Endothelial cell of umbilical vein (primary cell): ENCODE results near the gene RANBP3L. TPM values are rescaled to one million over a fixed set of nuclear protein-coding genes. Genes with fewer than 3 reads are reported as not detected.

Source experiments
- BruUV-seq: library from RNA; stranded (reverse); fragments of 400-500 nt; replicated peaks from 2 replicates; lab custom pipeline; 2021; lab: Mats Ljungman, UMichigan
- CTCF ChIA-PET: fragments of 300-600, 350-600 bp; sonication (Branson Sonifier 250); formaldehyde crosslinking; loops from one replicate; lab custom pipeline; 2021; ENCODE audit warnings: antibody characterized with exemption, inconsistent platforms; lab: Charles Lee
- POLR2A ChIA-PET: fragments of 300-600, 350-600 bp; sonication (Branson Sonifier 250); formaldehyde crosslinking; loops from one replicate; lab custom pipeline; 2021; ENCODE audit warnings: antibody characterized with exemption, inconsistent platforms; lab: Charles Lee
- DNase-seq: peaks from one replicate; pipeline ENCODE4 v3.0.0-alpha.2; 2011; ENCODE audit warnings: low read depth, low spot score
- FAIRE-seq: peaks from 2 replicates; lab custom pipeline; 2011; peaks lifted over from hg19 to GRCh38; lab: Jason Lieb, UNC
- H2AFZ ChIP-seq: 2 replicates; pipeline ENCODE4 v1.6.0; 2012; ENCODE audit warnings: low read depth, low read length, control low read depth, inconsistent platforms
- H3K27ac ChIP-seq: 2 replicates; pipeline ENCODE4 v1.5.1; 2011; ENCODE audit warnings: low read depth, mild to moderate bottlenecking, control low read depth, low read length, moderate library complexity; ENCODE audit not compliant: insufficient read depth
- H3K27me3 ChIP-seq, 2 experiments: 2 replicates each; pipeline versions ENCODE4 v1.6.0 to v1.6.1; 2011; ENCODE audit warnings: low read length in 2 of 2, mixed read lengths in 1 of 2; ENCODE audit not compliant: control insufficient read depth in 2 of 2, insufficient read depth in 2 of 2
- H3K36me3 ChIP-seq, 2 experiments: 2 replicates in 1 of 2; 3 replicates in 1 of 2; pipeline ENCODE4 v1.5.1; 2011; ENCODE audit warnings: low read length in 2 of 2, mild to moderate bottlenecking in 1 of 2, moderate library complexity in 1 of 2; ENCODE audit not compliant: control insufficient read depth in 2 of 2, insufficient read depth in 2 of 2; ENCODE audit errors: extremely low read depth in 1 of 2
- H3K4me1 ChIP-seq: 3 replicates; pipeline ENCODE4 v1.5.1; 2011; ENCODE audit warnings: mild to moderate bottlenecking, low read length; ENCODE audit not compliant: control insufficient read depth, insufficient read depth; ENCODE audit errors: extremely low read depth
- H3K4me2 ChIP-seq: 2 replicates; pipeline ENCODE4 v1.6.1; 2011; ENCODE audit warnings: low read length, control low read depth, mixed read lengths; ENCODE audit not compliant: insufficient read depth
- H3K4me3 ChIP-seq, 3 experiments: fragments of 200-600 bp in 1 of 3; sonication (generic), shearing (Covaris generic) in 1 of 3; replicated peaks in 1 of 3; 2 replicates each; pipeline ENCODE4 v1.5.1; 2011 to 2016; ENCODE audit warnings: control low read depth in 3 of 3, low read length in 3 of 3, mild to moderate bottlenecking in 2 of 3, inconsistent platforms in 1 of 3, low read depth in 1 of 3, moderate library complexity in 1 of 3; ENCODE audit not compliant: insufficient read depth in 1 of 3
- H3K79me2 ChIP-seq: 2 replicates; pipeline ENCODE4 v1.6.0; 2012; ENCODE audit warnings: low read length, inconsistent platforms; ENCODE audit not compliant: control insufficient read depth, insufficient read depth
- H3K9ac ChIP-seq: replicated peaks from 2 replicates; pipeline ENCODE3; 2011; ENCODE audit warnings: low read length, control low read depth; ENCODE audit not compliant: insufficient read depth; ENCODE audit errors: extremely low read depth
- H3K9me1 ChIP-seq: replicated peaks from 3 replicates; pipeline ENCODE4 v1.6.0; 2011; ENCODE audit warnings: mild to moderate bottlenecking, low read length; ENCODE audit not compliant: control insufficient read depth, insufficient read depth; ENCODE audit errors: extremely low read depth
- H3K9me3 ChIP-seq: replicated peaks from 2 replicates; pipeline ENCODE4 v1.5.1; 2012; ENCODE audit warnings: low read length, inconsistent platforms; ENCODE audit not compliant: control insufficient read depth, insufficient read depth
- H4K20me1 ChIP-seq: replicated peaks from 2 replicates; pipeline ENCODE3; 2011; ENCODE audit warnings: mild to moderate bottlenecking, low read length; ENCODE audit not compliant: control insufficient read depth, insufficient read depth; ENCODE audit errors: extremely low read depth
- EZH2 ChIP-seq: IDR thresholded peaks from 2 replicates; pipeline ENCODE4 v1.6.1; 2012; ENCODE audit warnings: borderline replicate concordance, low read depth, mild to moderate bottlenecking, moderate library complexity, low read length, inconsistent platforms; ENCODE audit not compliant: severe bottlenecking
- FOS ChIP-seq: IDR thresholded peaks from 2 replicates; pipeline ENCODE4 v1.6.1; 2011; ENCODE audit warnings: mild to moderate bottlenecking, low read length, moderate library complexity, borderline replicate concordance; ENCODE audit not compliant: insufficient read depth
- GATA2 ChIP-seq: IDR thresholded peaks from 2 replicates; pipeline ENCODE4 v1.7.0; 2011; ENCODE audit warnings: low read depth, mild to moderate bottlenecking, moderate library complexity, mixed read lengths, low read length; ENCODE audit not compliant: insufficient read length, insufficient read depth
- JUN ChIP-seq: IDR thresholded peaks from 2 replicates; pipeline ENCODE4 v1.6.1; 2011; ENCODE audit warnings: borderline replicate concordance, low read depth; ENCODE audit not compliant: insufficient read length, insufficient read depth
- MYC ChIP-seq: IDR thresholded peaks from one replicate; pipeline ENCODE4 v1.6.1; 2011; ENCODE audit warnings: mild to moderate bottlenecking, low read depth, low read length
- POLR2A ChIP-seq: IDR thresholded peaks from 2 replicates; pipeline ENCODE4 v1.6.1; 2012; ENCODE audit warnings: low read depth, mild to moderate bottlenecking, control low read depth, low read length
- POLR2AphosphoS5 ChIP-seq: IDR thresholded peaks from 2 replicates; pipeline ENCODE4 v1.6.1; 2012; ENCODE audit warnings: low read depth, mild to moderate bottlenecking, control low read depth, low read length, moderate library complexity; ENCODE audit not compliant: insufficient read depth
- dilution Hi-C: fragments of 300-500 bp; cut with MboI; formaldehyde crosslinking; loops from one replicate; pipeline ENCODE4 v1.15.0; 2019; ENCODE audit warnings: low sequenced_read_pairs; ENCODE audit not compliant: extremely low pct_ligation_motif_present
- intact Hi-C: fragments of 100-400 bp; cut with micrococcal nuclease; formaldehyde crosslinking; loops from one replicate; pipeline ENCODE4 v1.10.0; 2022
- polyA plus RNA-seq, 4 experiments: library from polyadenylated mRNA; depleted of rRNA in 3 of 4; stranded (reverse) in 3 of 4; unstranded in 1 of 4; fragments of >200 nt; gene quantifications; 2 replicates each; pipeline versions ENCODE4 v1.2.1 to v1.2.3, GENCODE V29; 2011 to 2012; ENCODE audit warnings: missing spikeins in 1 of 4
- total RNA-seq: library from RNA; stranded (reverse); gene quantifications from 2 replicates; pipeline ENCODE4 v1.2.3, GENCODE V29; 2021
- TF ChIP-seq, protein P1 (sequence below): IDR thresholded peaks from 2 replicates; pipeline ENCODE4 v1.6.1; 2011; ENCODE audit not compliant: insufficient read depth, insufficient read length

The RANBP3L gene
- total and polyA plus RNA-seq, 2 donors (not counting 3 experiments of a cell fraction or from before 2014, with no cell fraction given), result not detected

DNA sequence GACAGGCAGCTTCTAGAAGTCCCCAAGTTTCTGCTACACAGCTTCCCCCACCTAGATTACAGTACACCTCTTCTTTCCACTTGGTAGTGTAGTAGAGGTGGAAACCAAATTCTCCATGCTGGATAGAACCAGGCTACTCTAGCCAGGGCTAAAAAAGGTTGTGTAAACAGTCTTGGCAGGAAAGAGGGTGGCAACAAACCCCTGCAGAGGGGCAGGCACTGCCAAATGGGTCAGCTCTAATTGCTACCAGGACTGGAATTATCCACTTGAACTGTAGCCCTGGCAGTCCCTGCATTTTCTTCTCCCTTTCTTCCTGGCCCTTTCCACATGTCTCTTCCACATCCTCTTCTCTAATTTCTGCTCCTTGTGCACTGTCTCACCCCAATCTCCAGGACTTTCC is 24.8 kb downstream of the RANBP3L start:
- Histone ChIP-seq H3K79me2 (no peaks in the 10 kb centered on the region), H3K27me3 (peaks cover 8 to 11% of the 10 kb centered on the region in 2 experiments), H4K20me1 (no peaks in the 10 kb centered on the region), H3K9ac (no peak overlapping the region), H3K4me1 (no peaks in the 10 kb centered on the region), H3K4me2 (no peak overlapping the region), H3K9me3 (no peaks in the 10 kb centered on the region), H3K4me3 (no peak overlapping the region), H3K9me1 (no peaks in the 10 kb centered on the region), H3K36me3 (no peaks in the 10 kb centered on the region), H2AFZ (no peak overlapping the region), H3K27ac (no peak overlapping the region)
- FAIRE-seq (no peak), DNase-seq (no peak)
- ChIA-PET CTCF (interaction anchor here (1.7 to 2.7 kb wide), 2 partner anchors 24 kb away, joined by 5 to 8 read pairs; partner anchors contain the start of gene RANBP3L), POLR2A (no interaction called here)
- no peak for TF ChIP-seq MYC
- TF ChIP-seq GATA2, result no peak
- TF ChIP-seq, protein P1, sequence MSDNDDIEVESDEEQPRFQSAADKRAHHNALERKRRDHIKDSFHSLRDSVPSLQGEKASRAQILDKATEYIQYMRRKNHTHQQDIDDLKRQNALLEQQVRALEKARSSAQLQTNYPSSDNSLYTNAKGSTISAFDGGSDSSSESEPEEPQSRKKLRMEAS, result no peak
- no peak for TF ChIP-seq FOS
- no peak for TF ChIP-seq EZH2
- no peak for TF ChIP-seq JUN
- no peak for TF ChIP-seq POLR2A
- no peak for TF ChIP-seq POLR2AphosphoS5
- no TSS peak for BruUV-seq
- intact Hi-C loops (no loop called here), dilution Hi-C loops (no loop called here)
